ENCODE measurements around the gene MRPS2. TPM values are rescaled to one million over a fixed set of nuclear protein-coding genes. Genes with fewer than 3 reads are reported as not detected.

The MRPS2 gene
- polyA plus RNA-seq, 2 of the 4 experiments (the other 2 are of a cell fraction), result 66.9 to 90.1 TPM

- Histone ChIP-seq H3K27ac (no peak overlapping the region), H3K4me1 (peaks cover 9% of the 10 kb centered on the region; the same call in 1 of the 3 replicates), H3K4me3 (no peak overlapping the region), H3K4me2 (no peak overlapping the region; the same call in 2 of the 3 replicates), H3K9me3 (no peaks in the 10 kb centered on the region)
- 45% methylated on average over 4 of the region's 4 CpGs for WGBS (ENCODE audit: missing lambda C conversion rate)
- no peak for DNase-seq (ENCODE audit: low read depth in 1 of 2, low spot score in 1 of 2)
- TF ChIP-seq MAZ (IDR thresholded peaks at IDR 0.05; ENCODE audit: borderline replicate concordance, low read depth, low read length), result no peak
- TF ChIP-seq POLR2A (IDR thresholded peaks at IDR 0.05; ENCODE audit: low read length), result no peak
- TF ChIP-seq HEYL (CRISPR knock-in tag; IDR thresholded peaks at IDR 0.05), result no peak
- TF ChIP-seq ESRRA (IDR thresholded peaks at IDR 0.05; ENCODE audit: borderline replicate concordance, low read length), result no peak
- no peak for TF ChIP-seq PBX3 (IDR thresholded peaks at IDR 0.05)
- TF ChIP-seq ATOH8 (CRISPR knock-in tag; IDR thresholded peaks at IDR 0.05; ENCODE audit: low read depth), result no peak
- no peak for TF ChIP-seq HMGXB4 (CRISPR knock-in tag; IDR thresholded peaks at IDR 0.05; ENCODE audit: borderline replicate concordance)
- no peak for TF ChIP-seq EP300 (IDR thresholded peaks at IDR 0.05)
- no peak for TF ChIP-seq TFCP2L1 (CRISPR knock-in tag; IDR thresholded peaks at IDR 0.05)
- TF ChIP-seq HDAC2 (IDR thresholded peaks at IDR 0.05), result no peak
- TF ChIP-seq BCL3 (IDR thresholded peaks at IDR 0.05), result no peak
- TF ChIP-seq ZSCAN20 (CRISPR knock-in tag; IDR thresholded peaks at IDR 0.05), result no peak
- no peak for FAIRE-seq
- no peak for ATAC-seq
- ChIA-PET POLR2A (interaction anchor here (1.8 kb wide), 1 partner anchor 11 kb away, joined by 4 read pairs; no protein-coding TSS in a partner anchor), CTCF (interaction anchor here (0.7 to 6.1 kb wide), 4 partner anchors 10 to 79 kb away, joined by 3 to 38 read pairs (median 5); no protein-coding TSS in a partner anchor)
These were observed 8.7 kb upstream of the MRPS2 start for GRCh38 chr9:135491764-135492163.

GRCh38 chr9:135492886-135493669 lies 7.4 kb upstream of the MRPS2 start:
- no peak overlapping the region for H3K27ac ChIP-seq
- H3K4me2 ChIP-seq, result no peak overlapping the region
- ChIA-PET CTCF (interaction anchor here (6.1 kb wide), 1 partner anchor 12 kb away, joined by 38 read pairs; no protein-coding TSS in a partner anchor), POLR2A (interaction anchor here (1.1 to 1.8 kb wide), 2 partner anchors 13 to 30 kb away, joined by 3 to 4 read pairs; no protein-coding TSS in a partner anchor)
- WGBS (ENCODE audit: missing lambda C conversion rate), result 85% methylated on average over 24 of the region's 27 CpGs
- H3K4me3 ChIP-seq, result no peak overlapping the region
- no peak for TF ChIP-seq POLR2A (IDR thresholded peaks at IDR 0.05; ENCODE audit: low read length)
- no peak for TF ChIP-seq JUNB (IDR thresholded peaks at IDR 0.05)
- no peak for TF ChIP-seq HOXA7 (CRISPR knock-in tag; IDR thresholded peaks at IDR 0.05)
- TF ChIP-seq HEYL (CRISPR knock-in tag; IDR thresholded peaks at IDR 0.05), result no peak
- TF ChIP-seq CBX2 (IDR thresholded peaks at IDR 0.05; ENCODE audit: borderline replicate concordance, low read depth), result no peak
- TF ChIP-seq BCL3 (IDR thresholded peaks at IDR 0.05), result no peak
- no peak for TF ChIP-seq KDM1A (IDR thresholded peaks at IDR 0.05; ENCODE audit: low read depth)
- TF ChIP-seq JUN (IDR thresholded peaks at IDR 0.05), result no peak
- TF ChIP-seq EP300 (IDR thresholded peaks at IDR 0.05), result no peak
- no peak for ATAC-seq
- no peak for FAIRE-seq
- H3K4me1 ChIP-seq, result peaks cover 9% of the 10 kb centered on the region; the same call in 1 of the 3 replicates
- DNase-seq (ENCODE audit: low read depth in 1 of 2, low spot score in 1 of 2), result no peak
- no peaks in the 10 kb centered on the region for H3K9me3 ChIP-seq

All from A549 (cell line).